ENCODE data around the gene PPP1R3D.

Gene PPP1R3D

GRCh38 chr20:59947376-59947775 is 7.3 kb upstream of the PPP1R3D start:
- DNase-seq, result no peak

GRCh38 chr20:59945731-59946130 is 5.6 kb upstream of the PPP1R3D start:
- no peak for DNase-seq

- no peak for DNase-seq
Observed at GRCh38 chr20:59945175-59945574, 5.1 kb upstream of the PPP1R3D start.

GRCh38 chr20:59944726-59945125 is 4.6 kb upstream of the PPP1R3D start:
- no peak for DNase-seq

- no peak for DNase-seq
Observed at GRCh38 chr20:59942245-59942644, 2.1 kb upstream of the PPP1R3D start.

GRCh38 chr20:59940956-59941294 is 820 bp upstream of the PPP1R3D start:
- DNase-seq, result no peak

- DNase-seq, result no peak
Observed at GRCh38 chr20:59939879-59940128, 301 bp downstream of the PPP1R3D start.

GRCh38 chr20:59939052-59939878 is 840 bp downstream of the PPP1R3D start:
- DNase-seq, result no peak

- no peak for DNase-seq
Observed at GRCh38 chr20:59938696-59939051, 1.4 kb downstream of the PPP1R3D start.

- no peak for DNase-seq
Observed at GRCh38 chr20:59938221-59938620, 1.9 kb downstream of the PPP1R3D start.

GRCh38 chr20:59937150-59937549 is 3.0 kb downstream of the PPP1R3D start:
- DNase-seq, result no peak

GRCh38 chr20:59936409-59936808 is 3.7 kb downstream of the PPP1R3D start:
- no peak for DNase-seq

- no peak for DNase-seq
Observed at GRCh38 chr20:59935457-59936185, 4.5 kb downstream of the PPP1R3D start.

GRCh38 chr20:59933849-59934585 is 6.1 kb downstream of the PPP1R3D start:
- DNase-seq, result peak; percentile 65

- DNase-seq, result peak; percentile 16
Observed at GRCh38 chr20:59933296-59933848, 6.7 kb downstream of the PPP1R3D start, which contains the start of gene SYCP2. TSS of gene SYCP2 (minus strand) at chr20:59933637. CDS start at chr20:59922413, 11,224 bp downstream.

GRCh38 chr20:59932616-59933295 is 7.3 kb downstream of the PPP1R3D start:
- no peak for DNase-seq

GRCh38 chr20:59931511-59932312 is 8.4 kb downstream of the PPP1R3D start:
- no peak for DNase-seq

- DNase-seq, result no peak
Observed at GRCh38 chr20:59925899-59926298, 14.2 kb downstream of the PPP1R3D start.

- DNase-seq, result no peak
Observed at GRCh38 chr20:59925359-59925758, 14.7 kb downstream of the PPP1R3D start.

GRCh38 chr20:59923514-59923913 is 16.6 kb downstream of the PPP1R3D start:
- no peak for DNase-seq

- no peak for DNase-seq
Observed at GRCh38 chr20:59920944-59921343, 19.2 kb downstream of the PPP1R3D start.

GRCh38 chr20:59912609-59913008 is 27.5 kb downstream of the PPP1R3D start:
- DNase-seq, result no peak

Measured in NCI-H510A treated with DMSO at 0.1 percent for 48 hours (cell line).